Activated T-helper 17 cell treated with anti-CD3 and anti-CD28 coated beads, Interleukin-2, amount 50 U/mL, for 72 hours (primary cell): ENCODE results near the gene FARS2. TPM values are rescaled to one million over a fixed set of nuclear protein-coding genes. Genes with fewer than 3 reads are reported as not detected.

Experiments
- ATAC-seq: fragments of 150-1000 bp; cut with Tn5 transposase; replicated peaks from 2 replicates; pipeline ENCODE4 v1.10.0; 2021; ENCODE audit warnings: mild to moderate bottlenecking, moderate library complexity
- H3K27ac Mint-ChIP-seq: one replicate; pipeline ENCODE4 v1.8.0; 2022; ENCODE audit warnings: mixed read lengths
- H3K27me3 Mint-ChIP-seq: one replicate; pipeline ENCODE4 v1.8.0; 2022; ENCODE audit warnings: mixed read lengths
- H3K36me3 Mint-ChIP-seq: one replicate; pipeline ENCODE4 v1.8.0; 2022; ENCODE audit warnings: low read depth, mild to moderate bottlenecking, mixed read lengths
- H3K4me1 Mint-ChIP-seq: one replicate; pipeline ENCODE4 v1.8.0; 2022; ENCODE audit warnings: mixed read lengths
- H3K4me3 Mint-ChIP-seq: one replicate; pipeline ENCODE4 v1.8.0; 2022; ENCODE audit warnings: mild to moderate bottlenecking, mixed read lengths
- H3K9me3 Mint-ChIP-seq: one replicate; pipeline ENCODE4 v1.8.0; 2022; ENCODE audit warnings: mixed read lengths
- total RNA-seq, 2 donors: library from RNA; stranded (reverse); gene quantifications; one replicate each; pipeline ENCODE4 v1.2.3, GENCODE V29; 2022

The FARS2 gene
- total RNA-seq, 2 donors from 2014 or later: 19.3 to 48.3 TPM

DNA sequence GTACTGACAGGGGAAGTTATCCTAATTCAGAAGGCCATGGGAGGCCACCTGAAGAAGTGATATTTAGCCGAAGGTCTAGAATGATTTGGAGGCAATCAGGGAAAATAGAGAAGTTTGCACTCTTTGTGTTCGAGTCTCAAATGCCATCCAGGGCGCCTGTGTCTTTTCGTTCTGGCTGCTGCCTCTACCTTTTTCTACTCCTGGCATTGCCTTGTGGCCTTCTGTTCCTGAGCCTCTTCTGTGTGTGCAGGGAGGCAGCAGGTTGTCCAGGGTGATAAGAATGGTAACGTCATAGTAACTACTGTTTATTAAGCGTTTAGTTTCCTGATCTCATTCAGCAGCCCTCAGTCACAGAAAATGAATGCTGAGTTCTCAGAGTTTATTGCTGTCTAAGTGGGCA, 252.1 kb downstream of the FARS2 start:
- Mint-ChIP-seq H3K27me3 (no peaks in the 10 kb centered on the region), H3K36me3 (no peaks in the 10 kb centered on the region), H3K4me1 (peaks cover 38% of the 10 kb centered on the region), H3K9me3 (no peaks in the 10 kb centered on the region), H3K27ac (no peak overlapping the region), H3K4me3 (no peak overlapping the region)
- ATAC-seq: no peak

GRCh38 chr6:5514353-5514752, 253.0 kb downstream of the FARS2 start:
- Mint-ChIP-seq H3K4me3 (peak overlapping the region; percentile 27), H3K27ac (no peak overlapping the region), H3K27me3 (no peaks in the 10 kb centered on the region), H3K9me3 (no peaks in the 10 kb centered on the region), H3K36me3 (no peaks in the 10 kb centered on the region), H3K4me1 (peaks cover 43% of the 10 kb centered on the region)
- ATAC-seq: peak; percentile 5

DNA sequence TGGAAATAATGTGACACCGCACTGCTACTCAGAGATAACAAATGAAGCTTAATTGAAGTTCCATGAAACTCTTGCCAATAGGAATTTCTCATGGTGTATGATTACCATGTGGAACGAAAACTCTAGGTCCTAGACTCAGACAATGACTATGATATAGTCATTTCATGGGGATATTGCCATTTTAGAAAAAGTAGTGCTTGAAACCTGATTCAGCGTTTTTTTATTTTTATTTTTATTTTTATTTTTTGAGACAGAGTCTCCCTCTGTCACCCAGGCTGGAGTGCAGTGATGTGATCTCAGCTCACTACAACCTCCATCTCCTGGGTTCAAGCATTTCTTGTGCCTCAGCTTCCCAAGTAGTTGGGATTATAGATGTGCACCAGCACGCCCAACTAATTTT, 253.9 kb downstream of the FARS2 start:
- Mint-ChIP-seq H3K4me3 (no peak overlapping the region), H3K4me1 (peaks cover 45% of the 10 kb centered on the region), H3K27ac (no peak overlapping the region), H3K36me3 (no peaks in the 10 kb centered on the region), H3K9me3 (no peaks in the 10 kb centered on the region), H3K27me3 (no peaks in the 10 kb centered on the region)
- ATAC-seq: no peak

- Mint-ChIP-seq H3K4me3 (peak overlapping the region; percentile 14), H3K36me3 (no peaks in the 10 kb centered on the region), H3K27ac (peak overlapping the region; percentile 12)
Observed at GRCh38 chr6:5516036-5516435, 254.7 kb downstream of the FARS2 start.

DNA sequence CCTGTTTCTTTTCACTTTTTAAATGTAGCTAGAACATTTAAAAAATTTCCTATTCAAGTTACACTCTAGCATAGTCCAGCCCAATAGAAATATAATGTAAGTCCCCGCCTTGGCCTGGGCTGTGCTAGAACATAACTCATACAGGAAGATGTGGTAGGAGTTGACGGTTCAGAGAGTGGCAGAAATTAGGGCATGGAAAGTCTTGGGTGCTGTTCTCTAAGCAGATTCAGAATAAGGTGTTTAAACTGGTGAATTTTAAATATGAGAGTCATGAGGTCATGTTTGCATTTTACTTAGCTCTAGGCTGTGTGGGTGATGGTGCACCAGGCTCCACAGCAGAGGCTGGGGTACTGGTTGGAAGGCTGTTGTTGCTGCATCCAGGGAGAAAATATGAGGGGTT, 256.5 kb downstream of the FARS2 start:
- H3K36me3 Mint-ChIP-seq: no peaks in the 10 kb centered on the region
- H3K4me1 Mint-ChIP-seq: peaks cover 39% of the 10 kb centered on the region
- H3K4me3 Mint-ChIP-seq: peak overlapping the region; percentile 59
- no peaks in the 10 kb centered on the region for H3K27me3 Mint-ChIP-seq
- peak; percentile 91 for ATAC-seq
- H3K9me3 Mint-ChIP-seq: no peaks in the 10 kb centered on the region
- H3K27ac Mint-ChIP-seq: peak overlapping the region; percentile 78

More at GRCh38 chr6:5516036-5516435, 254.7 kb downstream of the FARS2 start:
- Mint-ChIP-seq H3K4me1 (peaks cover 41% of the 10 kb centered on the region), H3K27me3 (no peaks in the 10 kb centered on the region), H3K9me3 (no peaks in the 10 kb centered on the region)
- ATAC-seq: peak; percentile 53

DNA sequence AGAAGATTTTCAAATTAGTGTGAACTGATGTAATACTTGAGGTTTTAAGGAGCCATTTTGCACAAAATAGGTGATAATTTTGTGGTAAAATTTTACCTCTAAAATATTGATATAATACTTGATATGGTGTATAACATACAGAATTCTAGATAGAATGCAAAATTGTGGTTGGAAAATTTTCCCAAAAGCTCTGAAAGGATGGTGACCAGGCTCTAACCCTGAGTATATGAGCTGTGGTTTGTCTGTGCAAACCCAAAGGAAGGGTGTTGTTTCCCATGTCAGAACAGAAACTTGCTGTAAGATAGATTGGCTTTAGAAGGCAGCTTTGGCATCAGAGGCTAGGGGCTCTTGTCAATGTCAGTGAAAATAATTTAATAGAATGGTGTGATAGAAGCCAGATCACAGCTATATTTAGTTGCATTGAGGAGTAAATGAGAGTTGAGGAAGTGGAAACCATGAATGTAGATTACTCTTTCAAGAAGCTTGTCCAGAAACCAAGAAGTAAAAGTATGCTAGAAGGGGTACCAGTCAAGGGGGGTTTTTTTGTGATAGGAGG, 257.7 kb downstream of the FARS2 start:
- H3K9me3 Mint-ChIP-seq: no peaks in the 10 kb centered on the region
- peak overlapping the region; percentile 44 for H3K4me3 Mint-ChIP-seq
- H3K27me3 Mint-ChIP-seq: no peaks in the 10 kb centered on the region
- H3K27ac Mint-ChIP-seq: peak overlapping the region; percentile 53
- peak; percentile 19 for ATAC-seq
- H3K36me3 Mint-ChIP-seq: no peaks in the 10 kb centered on the region
- H3K4me1 Mint-ChIP-seq: peaks cover 44% of the 10 kb centered on the region

DNA sequence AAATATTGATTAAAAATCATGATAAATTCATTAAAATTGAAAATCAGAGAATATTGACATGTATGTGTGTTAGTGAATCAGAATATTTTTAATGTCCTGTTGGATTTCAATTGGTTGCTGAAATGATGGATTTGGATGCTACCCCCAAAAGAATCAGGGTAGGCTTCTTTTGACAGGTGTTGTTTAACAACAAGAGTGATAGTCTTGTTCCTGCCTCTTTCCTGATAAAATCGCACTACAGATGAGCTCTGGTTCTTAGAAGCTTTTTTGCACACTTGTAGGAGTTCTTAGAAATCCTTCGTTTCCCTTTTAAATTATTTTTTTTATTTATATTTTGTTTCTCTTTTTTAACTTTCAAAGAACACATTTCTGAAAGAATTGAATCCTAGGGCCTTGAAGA, 259.5 kb downstream of the FARS2 start:
- ATAC-seq: no peak
- Mint-ChIP-seq H3K4me3 (peak overlapping the region; percentile 14), H3K36me3 (no peaks in the 10 kb centered on the region), H3K27me3 (no peaks in the 10 kb centered on the region), H3K9me3 (no peaks in the 10 kb centered on the region), H3K27ac (no peak overlapping the region), H3K4me1 (peaks cover 46% of the 10 kb centered on the region)

- H3K4me1 Mint-ChIP-seq: peaks cover 41% of the 10 kb centered on the region
- H3K27me3 Mint-ChIP-seq: no peaks in the 10 kb centered on the region
- H3K27ac Mint-ChIP-seq: no peak overlapping the region
- H3K9me3 Mint-ChIP-seq: no peaks in the 10 kb centered on the region
- H3K4me3 Mint-ChIP-seq: peak overlapping the region; percentile 20
- no peak for ATAC-seq
- H3K36me3 Mint-ChIP-seq: no peaks in the 10 kb centered on the region
Observed at GRCh38 chr6:5521322-5521721, 260.0 kb downstream of the FARS2 start.

DNA sequence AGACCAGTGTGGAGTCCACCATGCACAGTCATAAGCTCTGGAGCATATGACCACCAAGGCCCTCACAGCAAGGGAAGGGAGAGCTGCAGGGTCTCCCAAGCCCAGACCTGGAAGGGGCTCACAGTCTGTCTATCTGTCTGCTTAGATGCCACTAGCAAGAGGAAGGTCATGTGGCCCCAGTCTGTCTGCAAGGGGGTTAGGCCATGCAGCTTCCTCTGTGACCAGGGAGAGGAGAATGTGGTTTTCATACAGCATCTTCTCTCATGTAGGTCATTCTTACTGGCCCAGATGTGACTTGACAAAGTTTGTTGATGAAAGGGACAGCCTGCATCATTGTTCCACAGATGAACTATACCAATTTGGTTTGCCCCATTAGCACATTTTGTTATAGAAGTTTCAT, 260.8 kb downstream of the FARS2 start:
- H3K27ac Mint-ChIP-seq: no peak overlapping the region

DNA sequence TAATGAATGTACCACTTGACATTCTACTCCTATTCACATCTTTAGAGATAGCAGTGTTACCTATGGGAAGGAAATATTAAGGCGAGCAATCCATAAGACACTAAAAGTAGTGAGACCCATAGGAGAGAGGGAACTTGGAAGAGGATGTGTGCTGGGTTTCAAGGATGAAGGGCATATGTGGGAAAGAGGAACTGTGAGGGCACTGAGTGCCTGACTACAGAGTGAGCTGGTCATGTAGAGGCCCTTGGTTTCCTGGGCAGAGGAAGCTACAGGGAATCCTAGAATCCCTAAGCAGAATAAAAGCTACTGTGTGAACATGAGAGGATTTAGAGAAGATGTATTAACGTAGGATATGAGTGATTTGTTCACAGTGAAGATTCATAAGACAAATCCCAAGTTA, 262.8 kb downstream of the FARS2 start:
- Mint-ChIP-seq H3K36me3 (no peaks in the 10 kb centered on the region), H3K4me1 (peaks cover 26% of the 10 kb centered on the region), H3K4me3 (no peak overlapping the region), H3K27ac (no peak overlapping the region), H3K27me3 (no peaks in the 10 kb centered on the region), H3K9me3 (no peaks in the 10 kb centered on the region)
- ATAC-seq: no peak

More for the DNA sequence above, 260.8 kb downstream of the FARS2 start:
- Mint-ChIP-seq H3K4me3 (peak overlapping the region; percentile 20), H3K27me3 (no peaks in the 10 kb centered on the region), H3K9me3 (no peaks in the 10 kb centered on the region), H3K36me3 (no peaks in the 10 kb centered on the region), H3K4me1 (peaks cover 34% of the 10 kb centered on the region)
- ATAC-seq: no peak

- H3K27ac Mint-ChIP-seq: no peak overlapping the region
- H3K4me3 Mint-ChIP-seq: no peak overlapping the region
- H3K4me1 Mint-ChIP-seq: peaks cover 22% of the 10 kb centered on the region
- no peak for ATAC-seq
- H3K9me3 Mint-ChIP-seq: no peaks in the 10 kb centered on the region
- no peaks in the 10 kb centered on the region for H3K36me3 Mint-ChIP-seq
- H3K27me3 Mint-ChIP-seq: no peaks in the 10 kb centered on the region
Observed at GRCh38 chr6:5525209-5525608, 263.9 kb downstream of the FARS2 start.

GRCh38 chr6:5529015-5529414, 267.7 kb downstream of the FARS2 start:
- H3K9me3 Mint-ChIP-seq: no peaks in the 10 kb centered on the region
- H3K27ac Mint-ChIP-seq: no peak overlapping the region
- ATAC-seq: peak; percentile 21
- no peaks in the 10 kb centered on the region for H3K36me3 Mint-ChIP-seq
- peaks cover 6% of the 10 kb centered on the region for H3K4me1 Mint-ChIP-seq
- H3K4me3 Mint-ChIP-seq: no peak overlapping the region
- no peaks in the 10 kb centered on the region for H3K27me3 Mint-ChIP-seq

- ATAC-seq: no peak
- no peak overlapping the region for H3K27ac Mint-ChIP-seq
- no peaks in the 10 kb centered on the region for H3K27me3 Mint-ChIP-seq
- H3K36me3 Mint-ChIP-seq: no peaks in the 10 kb centered on the region
- H3K4me3 Mint-ChIP-seq: no peak overlapping the region
- H3K4me1 Mint-ChIP-seq: peaks cover 3% of the 10 kb centered on the region
- H3K9me3 Mint-ChIP-seq: no peaks in the 10 kb centered on the region
Observed at GRCh38 chr6:5529733-5530132, 268.4 kb downstream of the FARS2 start.

- peaks cover 3% of the 10 kb centered on the region for H3K4me1 Mint-ChIP-seq
- H3K9me3 Mint-ChIP-seq: no peaks in the 10 kb centered on the region
- no peaks in the 10 kb centered on the region for H3K27me3 Mint-ChIP-seq
- H3K27ac Mint-ChIP-seq: no peak overlapping the region
- H3K36me3 Mint-ChIP-seq: no peaks in the 10 kb centered on the region
- no peak for ATAC-seq
- H3K4me3 Mint-ChIP-seq: no peak overlapping the region
Observed at GRCh38 chr6:5531161-5531560, 269.8 kb downstream of the FARS2 start.

DNA sequence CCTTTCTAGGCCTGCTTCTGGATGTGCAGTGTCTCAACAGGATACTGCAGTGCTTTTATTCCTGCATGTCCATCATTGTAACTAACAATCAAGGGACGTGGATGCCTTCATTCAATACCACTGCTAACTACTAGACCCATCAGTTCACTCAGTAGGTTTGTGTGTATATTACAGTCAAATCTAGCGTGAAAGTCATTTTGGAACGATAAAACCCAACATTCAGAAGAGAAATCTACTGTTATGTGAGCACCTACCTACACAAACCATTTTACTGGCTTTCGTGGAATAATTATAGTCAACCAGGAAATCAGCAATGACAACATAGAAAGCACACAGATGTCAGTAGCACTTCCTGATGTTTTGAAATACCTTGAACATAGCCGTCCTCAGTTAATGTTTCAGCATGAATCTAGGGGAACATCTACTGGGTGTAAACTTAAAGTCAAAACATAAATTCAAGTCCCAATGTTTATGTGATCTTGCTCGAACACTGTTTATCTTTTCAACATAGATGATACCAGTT, 270.6 kb downstream of the FARS2 start:
- Mint-ChIP-seq H3K27ac (no peak overlapping the region), H3K9me3 (no peaks in the 10 kb centered on the region), H3K27me3 (no peaks in the 10 kb centered on the region), H3K4me3 (no peak overlapping the region), H3K4me1 (peaks cover 3% of the 10 kb centered on the region), H3K36me3 (no peaks in the 10 kb centered on the region)
- peak; percentile 75 for ATAC-seq

GRCh38 chr6:5532941-5533340, 271.6 kb downstream of the FARS2 start:
- H3K27me3 Mint-ChIP-seq: no peaks in the 10 kb centered on the region
- H3K36me3 Mint-ChIP-seq: no peaks in the 10 kb centered on the region
- peaks cover 3% of the 10 kb centered on the region for H3K4me1 Mint-ChIP-seq
- no peak overlapping the region for H3K27ac Mint-ChIP-seq
- H3K9me3 Mint-ChIP-seq: no peaks in the 10 kb centered on the region
- ATAC-seq: no peak
- H3K4me3 Mint-ChIP-seq: no peak overlapping the region
